Measurements from ENCODE around the gene RERE.

GRCh38 chr1:8512504-8512903, 304.9 kb downstream of the RERE start:
- TF ChIP-seq POLR2AphosphoS5 (IDR thresholded peaks at IDR 0.05; ENCODE audit: low read depth, low read length) (no peak), POLR2A (IDR thresholded peaks at IDR 0.05; ENCODE audit: low read depth, low read length) (no peak)
